Spleen (tissue), 11 donors: ENCODE measurements around the gene BAHD1. TPM values are rescaled to one million over a fixed set of nuclear protein-coding genes. Genes with fewer than 3 reads are reported as not detected.

Experiments used
- DNase-seq: peaks from one replicate; pipeline ENCODE4 v3.0.0-alpha.2; 2020
- H3K27ac ChIP-seq, 8 donors: fragments of 200-600 bp; sonication (generic) in 7 of 8; 1 replicate in 4 of 8; 2 replicates in 4 of 8; pipeline versions ENCODE4 v1.5.0 to v1.8.0; 2016 to 2021; ENCODE audit warnings: inconsistent platforms in 4 of 8, mild to moderate bottlenecking in 4 of 8, moderate library complexity in 1 of 8
- H3K27me3 ChIP-seq, 7 donors: fragments of 200-600 bp; sonication (generic) in 6 of 7; replicated peaks in 1 of 7; 1 replicate in 4 of 7; 2 replicates in 3 of 7; pipeline versions ENCODE4 v1.5.0 to v1.8.0; 2016 to 2021; ENCODE audit warnings: inconsistent platforms in 3 of 7, mild to moderate bottlenecking in 1 of 7
- H3K36me3 ChIP-seq, 6 donors: fragments of 200-600 bp; sonication (generic) in 5 of 6; 1 replicate in 4 of 6; 2 replicates in 2 of 6; pipeline versions ENCODE4 v1.5.0 to v1.8.0; 2016 to 2021; ENCODE audit warnings: inconsistent platforms in 2 of 6
- H3K4me1 ChIP-seq, 6 donors: fragments of 200-600 bp; sonication (generic) in 5 of 6; 1 replicate in 3 of 6; 2 replicates in 3 of 6; pipeline versions ENCODE4 v1.5.0 to v1.8.0; 2016 to 2021; ENCODE audit warnings: inconsistent platforms in 3 of 6
- H3K4me3 ChIP-seq, 8 donors: fragments of 200-600 bp; sonication (generic) in 7 of 8; 1 replicate in 4 of 8; 2 replicates in 4 of 8; pipeline versions ENCODE4 v1.5.0 to v1.8.0; 2016 to 2021; ENCODE audit warnings: inconsistent platforms in 4 of 8, mild to moderate bottlenecking in 4 of 8, moderate library complexity in 2 of 8
- H3K9me3 ChIP-seq, 8 donors: fragments of 200-600 bp; sonication (generic) in 7 of 8; 1 replicate in 4 of 8; 2 replicates in 4 of 8; pipeline versions ENCODE4 v1.5.0 to v1.8.0; 2016 to 2021; ENCODE audit warnings: inconsistent platforms in 4 of 8
- CTCF ChIP-seq, 11 experiments: fragments of 200-600 bp in 7 of 11; fragments of 450-650 bp in 4 of 11; sonication (generic) in 4 of 11; IDR thresholded peaks in 8 of 11; conservative IDR thresholded peaks in 3 of 11; 1 replicate in 7 of 11; 2 replicates in 4 of 11; pipeline versions ENCODE4 v1.4.0 to v1.8.0; 2016 to 2021; ENCODE audit warnings: antibody characterized with exemption in 11 of 11, inconsistent platforms in 4 of 11, mild to moderate bottlenecking in 1 of 11
- POLR2A ChIP-seq, 3 donors: fragments of 450-650 bp; IDR thresholded peaks; one replicate each; pipeline ENCODE4 v1.5.1; 2017; ENCODE audit warnings: antibody characterized with exemption in 3 of 3, mild to moderate bottlenecking in 1 of 3
- POLR2AphosphoS5 ChIP-seq, 3 donors: sonication (generic); formaldehyde crosslinking; IDR thresholded peaks; one replicate each; pipeline ENCODE4 v1.5.1; 2017; ENCODE audit warnings: antibody characterized with exemption in 3 of 3
- WGBS, 5 donors: extraction: QIAGEN DNeasy Blood & Tissue Kit in 3 of 5; methylation state at CpG; one replicate each; pipeline versions ENCODE4 v1.1.5 to v1.1.7; 2013 to 2018; 5-methylcytosine and 5-hydroxymethylcytosine counted together
- intact Hi-C: fragments of 100-400 bp; cut with DNase I; formaldehyde crosslinking; loops from one replicate; pipeline ENCODE4 v1.15.0; 2023; ENCODE audit warnings: low total_unique reads
- polyA plus RNA-seq, 3 donors: library from polyadenylated mRNA; stranded (reverse); fragments of 200-250 nt; gene quantifications; one replicate each; pipeline ENCODE4 v1.2.1, GENCODE V29; 2013
- total RNA-seq, 7 donors: library from RNA; depleted of rRNA in 3 of 7; stranded (reverse); fragments of >200 nt in 3 of 7; fragmentation: NEBNext Ultra II Directional in 4 of 7; extraction: Animal tissue kit (Norgen Biotek cat#: 25700) in 4 of 7; gene quantifications; one replicate each; pipeline versions ENCODE4 v1.1.0 to v1.2.1, GENCODE V29; 2016 to 2021
- donor health status: healthy with polysubstance abuse.
- donor health status: DM: no; HTN: no; CAD: no; lungs with moderate emphysema.
- donor health status: DM: no; HTN: no; CAD: no.
- donor health status: Bipolar disorder and iron deficiency.
- donor health status: healthy.
- donor health status: DM: no; HTN: no; CAD: no.
- donor health status: DM: yes; HTN: yes; CAD: no.

The BAHD1 gene
- total and polyA plus RNA-seq, 10 donors, result 7.4 to 27.0 (median 20.2) TPM

GRCh38 chr15:40413036-40413435 lies 27.7 kb upstream of the BAHD1 start:
- 84 to 94% (median 88%) methylated on average over 9 of the region's 9 CpGs for WGBS, 5 donors
- intact Hi-C loops, result loop anchor here (10.0 kb wide), 1 partner anchor 48 kb away; no protein-coding TSS in a partner anchor
- TF ChIP-seq POLR2A (IDR thresholded peaks at IDR 0.05) (no peak), CTCF (IDR thresholded peaks at IDR 0.05 in 8 of 11, conservative IDR thresholded peaks at IDR 0.05 in 3 of 11) (no peak), POLR2AphosphoS5 (IDR thresholded peaks at IDR 0.05) (peak in 1 of 3 donors; percentile 22)

DNA sequence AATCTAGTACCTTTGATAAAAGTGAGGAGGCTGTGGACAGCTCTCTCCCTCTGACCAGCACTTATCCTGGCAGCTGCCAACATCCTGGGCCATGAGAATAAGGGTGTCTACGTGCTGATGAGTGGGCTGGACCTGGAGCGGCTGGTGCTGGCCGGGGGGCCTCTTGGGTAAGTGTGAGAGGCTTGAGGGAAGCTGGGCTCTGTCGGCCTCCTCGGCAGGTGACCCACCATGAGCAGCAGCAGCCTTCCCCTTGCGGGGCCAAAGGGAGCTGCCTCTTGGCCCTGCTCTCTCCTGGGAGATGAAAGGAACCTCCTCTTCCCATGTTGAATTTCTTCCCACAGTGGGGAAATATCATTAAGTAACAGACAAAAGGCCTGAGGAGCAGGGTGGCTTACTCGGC lies 25.9 kb upstream of the BAHD1 start:
- intact Hi-C loops, result loop anchor here (10.0 kb wide), 1 partner anchor 50 kb away; no protein-coding TSS in a partner anchor
- DNase-seq, result peak; percentile 66
- WGBS, 5 donors, result 85 to 97% (median 91%) methylated on average over 7 of the region's 7 CpGs

More at GRCh38 chr15:40413036-40413435, 27.7 kb upstream of the BAHD1 start:
- Histone ChIP-seq H3K9me3 (no peaks in the 10 kb centered on the region), H3K27me3 (no peaks in the 10 kb centered on the region), H3K4me3 (no peak overlapping the region), H3K4me1 (peaks cover 0 to 13% (median 0%) of the 10 kb centered on the region in 6 donors), H3K27ac (no peak overlapping the region), H3K36me3 (peaks cover 2 to 100% (median 87%) of the 10 kb centered on the region in 6 donors)
- DNase-seq, result peak; percentile 54

DNA sequence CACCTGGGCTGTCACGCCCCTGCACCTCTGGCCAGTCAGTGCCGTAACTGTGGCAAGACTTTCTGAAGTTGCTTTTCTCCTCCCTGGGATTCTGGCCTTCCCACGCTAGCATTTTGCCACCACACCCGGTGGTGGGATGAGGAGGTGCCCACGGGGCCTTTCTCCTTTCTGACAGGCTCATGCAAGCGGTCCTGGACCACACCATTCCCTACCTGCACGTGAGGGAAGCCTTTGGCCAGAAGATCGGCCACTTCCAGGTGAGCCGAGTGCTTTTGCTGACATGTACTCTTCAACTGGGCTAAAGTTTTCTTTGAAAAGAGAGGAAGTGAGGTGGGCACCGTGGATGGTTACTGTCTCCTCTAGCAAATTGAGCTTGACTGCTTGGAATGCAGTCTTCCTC lies 25.5 kb upstream of the BAHD1 start:
- intact Hi-C loops, result loop anchor here (10.0 kb wide), 1 partner anchor 50 kb away; no protein-coding TSS in a partner anchor
- H3K36me3 ChIP-seq, result peaks cover 2 to 96% (median 83%) of the 10 kb centered on the region in 6 donors
- 86 to 98% (median 94%) methylated on average over 10 of the region's 10 CpGs for WGBS, 5 donors
- TF ChIP-seq POLR2A (IDR thresholded peaks at IDR 0.05) (no peak), POLR2AphosphoS5 (IDR thresholded peaks at IDR 0.05) (no peak), CTCF (IDR thresholded peaks at IDR 0.05 in 8 of 11, conservative IDR thresholded peaks at IDR 0.05 in 3 of 11) (no peak)
- no peaks in the 10 kb centered on the region for H3K27me3 ChIP-seq
- DNase-seq, result no peak
- no peak overlapping the region for H3K27ac ChIP-seq
- H3K4me3 ChIP-seq, result no peak overlapping the region
- peaks cover 0 to 5% (median 2%) of the 10 kb centered on the region in 6 donors for H3K4me1 ChIP-seq
- no peaks in the 10 kb centered on the region for H3K9me3 ChIP-seq

More for the DNA sequence above, 25.9 kb upstream of the BAHD1 start:
- Histone ChIP-seq H3K27ac (no peak overlapping the region), H3K9me3 (no peaks in the 10 kb centered on the region), H3K4me1 (peaks cover 0 to under 1% (median 0%) of the 10 kb centered on the region in 6 donors), H3K4me3 (no peak overlapping the region), H3K36me3 (peaks cover 2 to 100% (median 84%) of the 10 kb centered on the region in 6 donors), H3K27me3 (no peaks in the 10 kb centered on the region)
- no peak for TF ChIP-seq CTCF (IDR thresholded peaks at IDR 0.05 in 8 of 11, conservative IDR thresholded peaks at IDR 0.05 in 3 of 11)
- peak in 1 of 3 donors; percentile 25 for TF ChIP-seq POLR2AphosphoS5 (IDR thresholded peaks at IDR 0.05)

GRCh38 chr15:40416056-40416455 lies 24.7 kb upstream of the BAHD1 start:
- intact Hi-C loops, result loop anchor here (10.0 kb wide), 1 partner anchor 51 kb away; no protein-coding TSS in a partner anchor

More at GRCh38 chr15:40416056-40416455, 24.7 kb upstream of the BAHD1 start:
- peak in 2 of 3 donors; percentile 20 to 52 for TF ChIP-seq POLR2AphosphoS5 (IDR thresholded peaks at IDR 0.05)
- no peak for TF ChIP-seq POLR2A (IDR thresholded peaks at IDR 0.05)
- Histone ChIP-seq H3K9me3 (no peaks in the 10 kb centered on the region), H3K27me3 (no peaks in the 10 kb centered on the region), H3K4me1 (peaks cover 3 to 13% (median 9%) of the 10 kb centered on the region in 6 donors), H3K27ac (no peak overlapping the region), H3K36me3 (peaks cover 2 to 88% (median 76%) of the 10 kb centered on the region in 6 donors), H3K4me3 (no peak overlapping the region)
- peak; percentile 64 for DNase-seq
- 78 to 99% (median 95%) methylated on average over 3 to 14 of the region's 14 CpGs for WGBS, 5 donors
